Measurements from ENCODE around the gene MAGI3.
"Not testable (repeated sequence)": the region's sequence is repeated elsewhere in the genome, so short reads cannot be mapped to it uniquely, and the experiment has no call there.

Gene MAGI3

GRCh38 chr1:113517983-113518382, 127.7 kb downstream of the MAGI3 start:
- FAIRE-seq, result no peak

- no peak for FAIRE-seq
Observed at GRCh38 chr1:113519556-113519955, 129.2 kb downstream of the MAGI3 start.

GRCh38 chr1:113530021-113530420, 139.7 kb downstream of the MAGI3 start:
- FAIRE-seq, result no peak

GRCh38 chr1:113531321-113531720, 141.0 kb downstream of the MAGI3 start:
- no peak for FAIRE-seq

- FAIRE-seq, result no peak
Observed at GRCh38 chr1:113533061-113533460, 142.7 kb downstream of the MAGI3 start.

- FAIRE-seq, result no peak
Observed at GRCh38 chr1:113534130-113534817, 144.0 kb downstream of the MAGI3 start.

- FAIRE-seq, result no peak
Observed at GRCh38 chr1:113534875-113535274, 144.6 kb downstream of the MAGI3 start.

GRCh38 chr1:113536182-113536780, 146.0 kb downstream of the MAGI3 start:
- no peak for FAIRE-seq

- FAIRE-seq, result no peak
Observed at GRCh38 chr1:113538225-113538624, 147.9 kb downstream of the MAGI3 start.

GRCh38 chr1:113540335-113540734, 150.0 kb downstream of the MAGI3 start:
- FAIRE-seq, result no peak

- no peak for FAIRE-seq
Observed at GRCh38 chr1:113541106-113541505, 150.8 kb downstream of the MAGI3 start.

GRCh38 chr1:113542221-113542701, 151.9 kb downstream of the MAGI3 start:
- FAIRE-seq, result no peak

GRCh38 chr1:113543110-113543509, 152.8 kb downstream of the MAGI3 start:
- FAIRE-seq, result no peak

GRCh38 chr1:113545210-113545609, 154.9 kb downstream of the MAGI3 start:
- no peak for FAIRE-seq

- no peak for FAIRE-seq
Observed at GRCh38 chr1:113545626-113546025, 155.3 kb downstream of the MAGI3 start.

GRCh38 chr1:113551728-113552127, 161.4 kb downstream of the MAGI3 start:
- FAIRE-seq, result no peak

- FAIRE-seq, result no peak
Observed at GRCh38 chr1:113552244-113552643, 161.9 kb downstream of the MAGI3 start.

GRCh38 chr1:113557187-113557586, 166.9 kb downstream of the MAGI3 start:
- FAIRE-seq, result no peak

- no peak for FAIRE-seq
Observed at GRCh38 chr1:113565621-113566020, 175.3 kb downstream of the MAGI3 start.

GRCh38 chr1:113567427-113567826, 177.1 kb downstream of the MAGI3 start:
- no peak for FAIRE-seq

GRCh38 chr1:113575744-113576260, 185.5 kb downstream of the MAGI3 start:
- not testable (repeated sequence) for FAIRE-seq

GRCh38 chr1:113576271-113576670, 186.0 kb downstream of the MAGI3 start:
- no peak for FAIRE-seq

GRCh38 chr1:113579256-113580018, 189.1 kb downstream of the MAGI3 start:
- no peak for FAIRE-seq

GRCh38 chr1:113581323-113581722, 191.0 kb downstream of the MAGI3 start:
- no peak for FAIRE-seq
